Measurements from ENCODE around the gene PON3. TPM values are rescaled to one million over a fixed set of nuclear protein-coding genes. Genes with fewer than 3 reads are reported as not detected.
A peak's percentile ranks its signal among the peaks of the same experiment; 100 is the strongest.

Gene PON3
- total and polyA plus RNA-seq, 2 of the 13 experiments (the other 11 are each of a cell fraction or from before 2014, with no cell fraction given) = 23.6 to 37.8 TPM

DNA sequence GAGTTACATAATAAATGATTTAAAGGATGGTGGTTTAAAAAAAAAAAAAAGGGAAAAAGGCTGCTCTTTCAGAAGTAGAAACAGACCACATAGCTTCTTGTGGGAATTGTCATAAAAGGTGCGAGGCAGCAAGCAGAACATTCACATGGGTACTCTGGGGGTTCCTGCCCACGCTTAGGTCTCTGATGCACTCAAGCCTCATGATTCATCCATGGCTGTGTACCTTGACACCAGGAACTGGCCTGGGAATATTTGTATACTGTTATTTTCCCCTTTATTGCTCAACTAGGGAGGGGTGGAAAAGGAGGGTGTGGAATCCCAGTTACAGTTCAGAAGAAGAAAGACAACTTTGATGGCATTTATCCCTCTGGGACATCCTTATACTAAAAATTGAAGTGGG lies 34.7 kb upstream of the PON3 start (continued):
- TF ChIP-seq TBL1XR1 (IDR thresholded peaks at IDR 0.05; ENCODE audit: borderline replicate concordance, low read length, partially characterized antibody) = peak; percentile 62
- peak; percentile 22; the same call in 1 of the 2 replicates for TF ChIP-seq MIXL1 (CRISPR knock-in tag; IDR thresholded peaks at IDR 0.05)
- peak; percentile 44; the same call in 1 of the 2 replicates for TF ChIP-seq KAT7 (CRISPR knock-in tag; IDR thresholded peaks at IDR 0.05; ENCODE audit: borderline replicate concordance)
- peak; percentile 66; the same call in 1 of the 2 replicates for TF ChIP-seq HDAC1 (CRISPR knock-in tag; IDR thresholded peaks at IDR 0.05)
- TF ChIP-seq PHF21A (CRISPR knock-in tag; IDR thresholded peaks at IDR 0.05) = peak; percentile 68
- TF ChIP-seq SP1 (IDR thresholded peaks at IDR 0.05) = no peak
- no peak for TF ChIP-seq SP1 (CRISPR knock-in tag; IDR thresholded peaks at IDR 0.05)
- peak; percentile 84 for TF ChIP-seq SALL1 (CRISPR knock-in tag; IDR thresholded peaks at IDR 0.05)
- TF ChIP-seq, protein P1, sequence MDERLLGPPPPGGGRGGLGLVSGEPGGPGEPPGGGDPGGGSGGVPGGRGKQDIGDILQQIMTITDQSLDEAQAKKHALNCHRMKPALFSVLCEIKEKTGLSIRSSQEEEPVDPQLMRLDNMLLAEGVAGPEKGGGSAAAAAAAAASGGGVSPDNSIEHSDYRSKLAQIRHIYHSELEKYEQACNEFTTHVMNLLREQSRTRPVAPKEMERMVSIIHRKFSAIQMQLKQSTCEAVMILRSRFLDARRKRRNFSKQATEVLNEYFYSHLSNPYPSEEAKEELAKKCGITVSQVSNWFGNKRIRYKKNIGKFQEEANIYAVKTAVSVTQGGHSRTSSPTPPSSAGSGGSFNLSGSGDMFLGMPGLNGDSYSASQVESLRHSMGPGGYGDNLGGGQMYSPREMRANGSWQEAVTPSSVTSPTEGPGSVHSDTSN (CRISPR knock-in tag; IDR thresholded peaks at IDR 0.05) = no peak
- TF ChIP-seq KLF12 (CRISPR knock-in tag; IDR thresholded peaks at IDR 0.05; ENCODE audit: borderline replicate concordance) = no peak
- no peak for TF ChIP-seq ZNF326 (CRISPR knock-in tag; IDR thresholded peaks at IDR 0.05; ENCODE audit: borderline replicate concordance)
- TF ChIP-seq, protein P2, sequence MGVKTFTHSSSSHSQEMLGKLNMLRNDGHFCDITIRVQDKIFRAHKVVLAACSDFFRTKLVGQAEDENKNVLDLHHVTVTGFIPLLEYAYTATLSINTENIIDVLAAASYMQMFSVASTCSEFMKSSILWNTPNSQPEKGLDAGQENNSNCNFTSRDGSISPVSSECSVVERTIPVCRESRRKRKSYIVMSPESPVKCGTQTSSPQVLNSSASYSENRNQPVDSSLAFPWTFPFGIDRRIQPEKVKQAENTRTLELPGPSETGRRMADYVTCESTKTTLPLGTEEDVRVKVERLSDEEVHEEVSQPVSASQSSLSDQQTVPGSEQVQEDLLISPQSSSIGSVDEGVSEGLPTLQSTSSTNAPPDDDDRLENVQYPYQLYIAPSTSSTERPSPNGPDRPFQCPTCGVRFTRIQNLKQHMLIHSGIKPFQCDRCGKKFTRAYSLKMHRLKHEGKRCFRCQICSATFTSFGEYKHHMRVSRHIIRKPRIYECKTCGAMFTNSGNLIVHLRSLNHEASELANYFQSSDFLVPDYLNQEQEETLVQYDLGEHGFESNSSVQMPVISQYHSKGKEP (CRISPR knock-in tag; IDR thresholded peaks at IDR 0.05) = no peak
- no peak for TF ChIP-seq ZNF75D (CRISPR knock-in tag; IDR thresholded peaks at IDR 0.05; ENCODE audit: borderline replicate concordance)
- TF ChIP-seq, protein P3, sequence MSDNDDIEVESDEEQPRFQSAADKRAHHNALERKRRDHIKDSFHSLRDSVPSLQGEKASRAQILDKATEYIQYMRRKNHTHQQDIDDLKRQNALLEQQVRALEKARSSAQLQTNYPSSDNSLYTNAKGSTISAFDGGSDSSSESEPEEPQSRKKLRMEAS (IDR thresholded peaks at IDR 0.05) = peak; percentile 80
- TF ChIP-seq ZSCAN25 (CRISPR knock-in tag; IDR thresholded peaks at IDR 0.05) = peak; percentile 75
- peak; percentile 46; the same call in 1 of the 2 replicates for TF ChIP-seq SP5 (CRISPR knock-in tag; IDR thresholded peaks at IDR 0.05; ENCODE audit: borderline replicate concordance, low read depth)
- no peak for TF ChIP-seq THYN1 (CRISPR knock-in tag; IDR thresholded peaks at IDR 0.05; ENCODE audit: borderline replicate concordance, low read depth)
- no peak for TF ChIP-seq JDP2 (CRISPR knock-in tag; IDR thresholded peaks at IDR 0.05; ENCODE audit: borderline replicate concordance)
- peak in 1 of 2 experiments; percentile 73; a peak in 2 of 4 replicates for TF ChIP-seq EP300 (IDR thresholded peaks at IDR 0.05; ENCODE audit: low read depth in 2 of 2, low read length in 2 of 2)
- TF ChIP-seq EP300 (CRISPR knock-in tag; IDR thresholded peaks at IDR 0.05; ENCODE audit: borderline replicate concordance) = no peak
- 0 out of 2 replicates have a peak, but pooled peaks have one; percentile 22 for TF ChIP-seq ZNF775 (CRISPR knock-in tag; IDR thresholded peaks at IDR 0.05; ENCODE audit: borderline replicate concordance)
- TF ChIP-seq XBP1 (CRISPR knock-in tag; IDR thresholded peaks at IDR 0.05) = no peak
- TF ChIP-seq PAF1 (CRISPR knock-in tag; IDR thresholded peaks at IDR 0.05) = no peak
- TF ChIP-seq NR2F6 (IDR thresholded peaks at IDR 0.05) = no peak
- TF ChIP-seq NR2F6 (CRISPR knock-in tag; IDR thresholded peaks at IDR 0.05) = peak; percentile 57
- no peak for TF ChIP-seq KAT2B (IDR thresholded peaks at IDR 0.05; ENCODE audit: borderline replicate concordance, low read depth, low read length)
- no peak for TF ChIP-seq ZFYVE20 (CRISPR knock-in tag; IDR thresholded peaks at IDR 0.05; ENCODE audit: borderline replicate concordance, low read depth)
- TF ChIP-seq, protein P4, sequence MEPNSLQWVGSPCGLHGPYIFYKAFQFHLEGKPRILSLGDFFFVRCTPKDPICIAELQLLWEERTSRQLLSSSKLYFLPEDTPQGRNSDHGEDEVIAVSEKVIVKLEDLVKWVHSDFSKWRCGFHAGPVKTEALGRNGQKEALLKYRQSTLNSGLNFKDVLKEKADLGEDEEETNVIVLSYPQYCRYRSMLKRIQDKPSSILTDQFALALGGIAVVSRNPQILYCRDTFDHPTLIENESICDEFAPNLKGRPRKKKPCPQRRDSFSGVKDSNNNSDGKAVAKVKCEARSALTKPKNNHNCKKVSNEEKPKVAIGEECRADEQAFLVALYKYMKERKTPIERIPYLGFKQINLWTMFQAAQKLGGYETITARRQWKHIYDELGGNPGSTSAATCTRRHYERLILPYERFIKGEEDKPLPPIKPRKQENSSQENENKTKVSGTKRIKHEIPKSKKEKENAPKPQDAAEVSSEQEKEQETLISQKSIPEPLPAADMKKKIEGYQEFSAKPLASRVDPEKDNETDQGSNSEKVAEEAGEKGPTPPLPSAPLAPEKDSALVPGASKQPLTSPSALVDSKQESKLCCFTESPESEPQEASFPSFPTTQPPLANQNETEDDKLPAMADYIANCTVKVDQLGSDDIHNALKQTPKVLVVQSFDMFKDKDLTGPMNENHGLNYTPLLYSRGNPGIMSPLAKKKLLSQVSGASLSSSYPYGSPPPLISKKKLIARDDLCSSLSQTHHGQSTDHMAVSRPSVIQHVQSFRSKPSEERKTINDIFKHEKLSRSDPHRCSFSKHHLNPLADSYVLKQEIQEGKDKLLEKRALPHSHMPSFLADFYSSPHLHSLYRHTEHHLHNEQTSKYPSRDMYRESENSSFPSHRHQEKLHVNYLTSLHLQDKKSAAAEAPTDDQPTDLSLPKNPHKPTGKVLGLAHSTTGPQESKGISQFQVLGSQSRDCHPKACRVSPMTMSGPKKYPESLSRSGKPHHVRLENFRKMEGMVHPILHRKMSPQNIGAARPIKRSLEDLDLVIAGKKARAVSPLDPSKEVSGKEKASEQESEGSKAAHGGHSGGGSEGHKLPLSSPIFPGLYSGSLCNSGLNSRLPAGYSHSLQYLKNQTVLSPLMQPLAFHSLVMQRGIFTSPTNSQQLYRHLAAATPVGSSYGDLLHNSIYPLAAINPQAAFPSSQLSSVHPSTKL (CRISPR knock-in tag; IDR thresholded peaks at IDR 0.05) = peak; percentile 89

Data from HepG2 (cell line).